NCI-H1105 treated with DMSO at 0.1 percent for 48 hours (cell line): ENCODE data around the gene TLCD3B.
"Not testable (repeated sequence)": the region's sequence is repeated elsewhere in the genome, so short reads cannot be mapped to it uniquely, and the experiment has no call there.

Experiments
- DNase-seq: peaks from one replicate; lab custom pipeline; 2025; lab: John Stamatoyannopoulos, UW

TLCD3B gene

DNA sequence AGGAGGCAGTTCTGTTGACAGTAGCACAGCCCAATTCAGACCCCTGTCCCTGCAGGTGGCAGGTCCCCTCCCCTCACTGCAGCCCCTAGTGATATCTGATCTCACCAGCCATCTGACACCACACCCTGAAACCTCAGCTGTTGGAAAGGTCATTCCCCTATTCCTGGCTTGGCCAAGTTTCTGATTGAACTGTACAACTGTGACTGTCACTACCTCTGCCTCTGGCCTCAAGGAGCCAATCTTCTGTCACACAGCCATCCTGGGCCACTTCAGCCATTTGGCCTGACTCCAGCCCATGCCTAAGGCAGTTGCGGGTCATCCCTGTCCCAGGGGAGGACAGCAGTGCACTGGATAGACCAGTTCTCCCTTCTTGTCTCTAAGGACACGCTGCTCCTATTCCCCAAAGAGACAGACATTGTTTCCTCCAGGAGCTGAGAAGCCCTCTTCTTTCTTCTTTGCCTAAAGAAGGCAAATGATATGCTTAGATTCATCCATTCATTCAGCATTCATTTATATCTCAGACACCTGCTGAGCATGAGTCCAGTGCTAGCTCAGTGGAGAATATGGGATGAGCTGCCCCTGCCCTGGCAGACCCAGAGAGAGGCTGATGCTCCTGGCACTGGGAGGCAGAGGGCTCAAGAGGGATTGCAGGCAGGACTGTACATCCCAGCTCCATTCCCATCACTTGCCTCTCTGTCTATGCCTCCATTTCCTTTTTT, 29.9 kb upstream of the TLCD3B start:
- DNase-seq, result no peak

GRCh38 chr16:30060346-30060745, 29.3 kb upstream of the TLCD3B start:
- no peak for DNase-seq

DNA sequence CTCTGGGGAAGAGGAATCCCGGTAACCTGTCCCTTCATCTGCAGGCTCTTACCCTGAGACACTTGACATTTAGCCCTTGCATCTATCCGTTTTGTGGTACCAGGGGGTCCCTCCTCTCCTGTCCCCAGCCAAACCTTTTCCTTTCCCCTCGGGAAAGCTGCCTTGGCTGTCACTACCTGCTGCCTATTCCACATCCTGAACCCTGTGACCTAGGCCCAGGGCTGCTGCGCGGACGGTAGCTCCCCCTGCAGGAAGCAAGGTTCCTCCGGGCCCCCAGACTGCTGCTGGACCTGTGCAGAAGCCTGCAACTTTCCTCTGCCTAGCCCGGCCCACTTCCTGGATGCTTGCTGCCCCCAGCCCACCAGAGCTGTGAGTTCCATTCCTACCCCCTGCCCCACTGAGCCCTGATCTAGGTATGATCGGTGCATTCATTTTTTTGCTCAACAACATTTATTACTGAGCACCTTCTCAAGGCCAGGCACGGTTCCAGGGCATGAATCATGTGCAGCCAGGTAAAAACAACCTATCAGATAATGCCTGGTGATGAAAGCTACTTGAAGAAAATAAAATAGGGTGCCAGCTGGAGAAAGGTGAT, 24.0 kb upstream of the TLCD3B start:
- no peak for DNase-seq

- DNase-seq, result no peak
These were observed 23.4 kb upstream of the TLCD3B start for GRCh38 chr16:30054451-30054850.

GRCh38 chr16:30053376-30054015, 22.4 kb upstream of the TLCD3B start:
- no peak for DNase-seq

DNA sequence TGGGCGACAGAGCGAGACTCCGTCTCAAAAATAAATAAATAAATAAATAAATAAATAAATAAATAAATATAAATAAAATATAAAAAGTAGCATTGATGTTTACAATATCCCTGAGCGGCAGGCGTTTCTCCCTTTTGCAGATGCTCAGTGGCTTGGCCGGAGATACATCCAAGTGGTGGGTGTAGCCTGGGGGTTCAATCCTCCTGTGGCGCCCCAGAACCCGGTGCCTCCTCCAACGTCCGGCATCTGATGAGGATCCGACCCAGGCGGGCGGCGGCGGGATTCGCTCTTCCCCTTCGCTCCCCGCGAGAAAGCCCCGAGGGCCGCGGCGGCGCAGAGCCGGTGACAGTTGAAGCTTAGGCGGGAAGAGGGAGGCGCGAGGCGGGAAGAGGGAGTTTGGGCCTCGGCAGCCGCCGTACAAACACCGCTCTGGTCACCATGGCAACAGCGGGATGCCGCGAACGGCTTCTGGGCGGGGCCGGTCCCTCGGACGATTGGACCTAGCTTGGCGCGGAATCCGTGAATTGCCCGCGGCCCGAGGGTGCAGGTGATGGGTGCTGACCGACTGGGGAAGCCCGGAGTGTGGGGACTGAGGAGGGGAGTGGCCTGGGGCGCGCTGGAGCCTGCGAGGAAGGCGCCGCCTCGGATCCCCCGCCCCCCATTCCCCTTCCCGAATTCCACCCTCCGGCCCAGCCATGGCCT, 21.8 kb upstream of the TLCD3B start:
- DNase-seq, result peak; percentile 91

- no peak for DNase-seq
These were observed 20.4 kb upstream of the TLCD3B start for GRCh38 chr16:30051518-30051917.

DNA sequence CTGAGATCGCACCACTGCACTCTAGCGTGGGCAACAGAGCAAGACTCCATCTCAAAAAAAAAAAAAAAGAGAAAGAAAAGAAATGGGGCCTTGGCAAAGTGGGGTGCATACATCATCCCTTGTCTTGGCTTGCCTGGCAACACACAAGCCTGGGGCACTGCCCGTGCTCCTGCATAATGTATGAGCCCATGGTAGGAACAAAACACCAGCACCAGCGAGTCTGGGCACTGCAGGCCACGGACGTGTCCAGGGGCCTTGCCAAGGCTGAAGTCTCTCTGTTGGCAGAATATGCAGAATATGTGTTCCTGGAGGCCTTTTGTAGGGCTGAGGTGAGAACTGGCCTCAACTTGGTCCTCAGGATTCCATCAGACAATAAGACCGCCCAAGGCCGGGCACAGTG, 18.8 kb upstream of the TLCD3B start:
- no peak for DNase-seq

DNA sequence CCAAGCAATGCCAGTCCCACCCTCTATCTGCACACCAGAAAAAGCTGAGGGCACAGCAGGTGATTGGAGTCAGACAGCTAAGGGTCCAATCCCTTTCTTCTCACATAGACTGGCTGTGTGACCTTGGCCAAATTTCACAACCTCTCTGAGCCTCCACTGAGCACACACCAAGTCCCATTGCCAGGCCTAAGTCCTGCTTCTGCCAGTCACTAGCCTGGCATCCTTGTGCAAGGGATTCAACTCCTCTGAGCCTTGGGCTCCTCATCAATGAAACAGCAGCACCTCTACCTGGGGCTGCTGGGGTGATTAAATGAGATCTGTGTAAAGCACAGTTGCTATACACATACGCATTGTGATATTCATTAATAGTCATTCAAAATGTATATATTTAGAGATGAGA, 15.5 kb upstream of the TLCD3B start:
- no peak for DNase-seq

DNA sequence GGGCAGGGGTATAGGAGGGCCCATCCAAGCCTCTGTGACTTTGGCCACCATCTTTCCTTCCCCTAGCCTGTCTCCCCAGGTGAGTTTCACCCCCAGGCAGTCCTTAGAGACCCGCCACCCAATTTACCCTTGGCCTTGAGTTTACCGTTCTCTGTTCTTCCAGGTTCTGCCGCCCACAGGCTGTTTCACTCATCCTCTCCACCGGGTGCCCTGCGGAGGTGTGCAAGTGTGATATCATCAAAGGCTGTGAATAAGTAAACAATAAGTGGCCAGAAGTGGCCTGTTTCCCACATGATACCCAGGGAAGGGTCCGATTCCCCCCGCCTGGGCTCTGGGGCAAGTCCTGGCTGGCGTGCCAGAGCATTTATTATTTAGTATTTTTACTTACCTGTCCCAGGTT, 15.1 kb upstream of the TLCD3B start:
- DNase-seq, result no peak

DNA sequence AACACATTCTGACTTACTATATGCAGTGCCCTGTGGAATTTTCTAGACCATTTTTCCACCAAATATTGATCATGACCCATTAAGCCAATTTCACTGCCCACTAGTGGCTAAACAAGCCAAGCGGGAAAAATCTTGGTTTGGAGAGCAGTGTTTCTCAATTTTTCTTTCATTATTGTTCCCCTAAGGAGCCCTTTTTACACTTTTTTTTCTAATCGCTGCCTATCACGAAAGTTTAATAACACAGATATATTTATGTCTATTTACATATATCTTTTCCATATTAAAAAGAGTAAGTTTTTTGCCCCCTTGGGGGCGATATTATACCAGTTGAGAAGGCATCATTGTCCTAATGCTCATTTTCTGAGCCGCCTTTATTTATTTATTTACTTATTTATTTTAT, 10.8 kb upstream of the TLCD3B start:
- DNase-seq, result peak; percentile 14

DNA sequence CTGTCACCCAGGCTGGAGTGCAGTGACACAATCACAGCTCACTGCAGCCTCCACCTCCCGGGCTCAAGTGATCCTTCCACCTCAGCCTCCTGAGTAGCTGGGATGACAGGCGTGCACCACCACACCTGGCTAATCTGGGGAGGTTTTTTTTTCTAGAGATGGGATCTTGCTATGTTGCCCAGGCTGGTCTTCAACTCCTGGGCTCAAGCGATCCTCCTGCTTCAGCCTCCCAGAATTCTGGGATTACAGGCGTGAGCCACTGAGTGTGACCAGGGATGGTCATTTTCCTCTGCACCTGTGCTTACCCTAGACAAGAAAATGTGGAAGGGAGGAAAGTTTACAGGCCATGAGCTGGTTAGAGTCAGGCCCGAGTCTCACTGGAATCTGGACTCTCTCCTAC, 9.6 kb upstream of the TLCD3B start:
- not testable (repeated sequence) for DNase-seq

- DNase-seq, result no peak
These were observed 9.2 kb upstream of the TLCD3B start for GRCh38 chr16:30040221-30040620.

DNA sequence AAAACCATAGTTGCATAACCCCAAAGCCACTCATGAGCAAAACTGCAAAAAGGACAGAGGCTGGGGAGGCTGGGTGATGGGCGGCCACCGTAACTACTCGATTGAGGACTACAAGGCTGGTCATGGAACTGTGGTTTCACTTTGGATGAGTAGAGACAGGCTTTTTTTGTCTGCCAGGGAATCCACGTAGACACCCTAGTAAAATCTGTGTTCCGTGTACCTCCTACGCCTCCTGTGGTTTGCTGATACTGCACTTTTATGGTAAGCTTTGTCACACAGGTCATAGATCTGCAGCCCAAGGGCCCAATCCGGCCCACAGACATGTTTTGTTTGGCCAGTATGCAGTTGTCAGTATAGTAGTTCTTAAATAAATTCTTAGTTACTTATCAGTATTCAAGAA, 2.2 kb upstream of the TLCD3B start:
- DNase-seq, result no peak

- peak; percentile 80 for DNase-seq
These were observed 1.2 kb upstream of the TLCD3B start for GRCh38 chr16:30032083-30032819.

- no peak for DNase-seq
These were observed 427 bp upstream of the TLCD3B start for GRCh38 chr16:30031477-30031918.

GRCh38 chr16:30030011-30030685, 923 bp downstream of the TLCD3B start:
- no peak for DNase-seq

GRCh38 chr16:30028438-30029076, 2.5 kb downstream of the TLCD3B start:
- DNase-seq, result no peak

GRCh38 chr16:30027588-30028437, 3.3 kb downstream of the TLCD3B start:
- no peak for DNase-seq

DNA sequence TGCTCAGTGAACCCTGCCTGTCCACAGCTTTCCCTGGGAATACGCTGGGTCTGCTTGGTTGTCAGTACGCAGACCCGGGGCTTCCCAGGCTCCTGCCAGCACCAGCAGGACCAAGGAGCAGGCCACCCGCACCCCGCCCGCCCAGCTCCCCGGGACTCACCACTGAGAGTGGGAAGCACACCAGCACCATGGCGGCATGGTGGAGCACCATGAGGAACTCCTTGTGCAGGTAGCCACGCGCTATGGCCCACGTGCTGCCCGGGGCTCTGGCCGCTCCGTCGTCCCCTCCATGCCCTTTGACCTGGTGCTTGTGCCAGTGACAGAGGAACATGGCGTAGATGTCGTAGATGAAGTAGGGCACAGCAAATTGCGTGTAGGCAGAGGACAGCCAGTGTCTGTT, 4.6 kb downstream of the TLCD3B start:
- DNase-seq, result no peak
